HepG2 (cell line): ENCODE results near the gene NATD1. TPM values are rescaled to one million over a fixed set of nuclear protein-coding genes. Genes with fewer than 3 reads are reported as not detected.
A peak's percentile ranks its signal among the peaks of the same experiment; 100 is the strongest.

Experiments used
- ASH2L ChIP-seq: fragments of 300-600, 200-600 bp; sonication (generic); IDR thresholded peaks from 2 replicates; pipeline ENCODE4 v1.7.0; 2017; ENCODE audit warnings: low read depth, mild to moderate bottlenecking, moderate library complexity, mixed read lengths, low read length; ENCODE audit not compliant: insufficient read length
- CAMTA2 ChIP-seq: sonication (generic); formaldehyde crosslinking; IDR thresholded peaks from 2 replicates; pipeline ENCODE4 v1.4.0; 2020; ENCODE audit warnings: mild to moderate bottlenecking, missing genetic modification reagents, borderline replicate concordance
- CENPBD1 ChIP-seq: sonication (generic); formaldehyde crosslinking; IDR thresholded peaks from 2 replicates; pipeline ENCODE4 v1.8.0; 2022; ENCODE audit warnings: missing genetic modification reagents, low read depth, mild to moderate bottlenecking, borderline replicate concordance
- ESRRA ChIP-seq: sonication (generic); formaldehyde crosslinking; IDR thresholded peaks from 2 replicates; pipeline ENCODE4 v1.5.1; 2020; ENCODE audit warnings: mild to moderate bottlenecking, low read depth, missing genetic modification reagents
- HDAC1 ChIP-seq: sonication (generic); formaldehyde crosslinking; IDR thresholded peaks from 2 replicates; pipeline ENCODE4 v1.5.1; 2020; ENCODE audit warnings: mild to moderate bottlenecking, missing genetic modification reagents
- HNRNPH1 ChIP-seq: fragments of 200-400 bp; formaldehyde crosslinking; optimal IDR thresholded peaks from 2 replicates; pipeline ENCODE3; 2017; ENCODE audit warnings: mild to moderate bottlenecking, low read depth, low read length
- ISX ChIP-seq: sonication (generic); formaldehyde crosslinking; conservative IDR thresholded peaks from 2 replicates; pipeline ENCODE4 v1.5.0; 2020; ENCODE audit warnings: missing genetic modification reagents
- MLX ChIP-seq: IDR thresholded peaks from 2 replicates; pipeline ENCODE4 v1.6.1; 2016
- NFYB ChIP-seq: sonication (generic); formaldehyde crosslinking; IDR thresholded peaks from 2 replicates; pipeline ENCODE4 v1.4.0; 2020; ENCODE audit warnings: missing genetic modification reagents
- NR2F1 ChIP-seq, 2 experiments: fragments of 450-650 bp in 1 of 2; formaldehyde crosslinking in 1 of 2; IDR thresholded peaks; 2 replicates each; pipeline versions ENCODE4 v1.5.0 to v1.6.1; 2016 to 2020; ENCODE audit warnings: mild to moderate bottlenecking in 1 of 2, missing compliant biosample characterization in 1 of 2, missing genetic modification reagents in 1 of 2, moderate library complexity in 1 of 2
- POLR2AphosphoS2 ChIP-seq: IDR thresholded peaks from 2 replicates; pipeline ENCODE4 v1.6.1; 2011; ENCODE audit warnings: low read depth, low read length, improper control_type of control experiment
- RAD21 ChIP-seq: fragments of 450-650 bp; formaldehyde crosslinking; IDR thresholded peaks from 2 replicates; pipeline ENCODE4 v1.5.0; 2020; ENCODE audit warnings: mild to moderate bottlenecking
- RCOR2 ChIP-seq: IDR thresholded peaks from 2 replicates; pipeline ENCODE4 v1.6.1; 2016; ENCODE audit warnings: missing biosample characterization, missing genetic modification reagents
- RXRA ChIP-seq: sonication (generic); formaldehyde crosslinking; IDR thresholded peaks from 2 replicates; pipeline ENCODE4 v1.5.1; 2020; ENCODE audit warnings: missing genetic modification reagents
- STAT5B ChIP-seq: sonication (generic); formaldehyde crosslinking; IDR thresholded peaks from 2 replicates; pipeline ENCODE4 v1.4.0; 2020; ENCODE audit warnings: missing genetic modification reagents
- THRA ChIP-seq: sonication (generic); formaldehyde crosslinking; IDR thresholded peaks from 2 replicates; pipeline ENCODE4 v1.4.0; 2020; ENCODE audit warnings: missing genetic modification reagents, borderline replicate concordance
- TP53 ChIP-seq: sonication (generic); formaldehyde crosslinking; conservative IDR thresholded peaks from 2 replicates; pipeline ENCODE4 v1.4.0; 2020; ENCODE audit warnings: missing genetic modification reagents
- ZBTB33 ChIP-seq: sonication (generic); formaldehyde crosslinking; IDR thresholded peaks from 2 replicates; pipeline ENCODE4 v1.4.0; 2020; ENCODE audit warnings: missing genetic modification reagents
- ZFP91 ChIP-seq: sonication (generic); formaldehyde crosslinking; IDR thresholded peaks from 2 replicates; pipeline ENCODE4 v1.9.0; 2022; ENCODE audit warnings: missing genetic modification reagents, mild to moderate bottlenecking, borderline replicate concordance
- ZNF207 ChIP-seq: fragments of 450-650 bp; IDR thresholded peaks from 2 replicates; pipeline ENCODE4 v1.6.1; 2016; ENCODE audit warnings: antibody characterized with exemption, borderline replicate concordance
- ZNF770 ChIP-seq: sonication (generic); formaldehyde crosslinking; IDR thresholded peaks from 2 replicates; pipeline ENCODE4 v1.5.0; 2020; ENCODE audit warnings: mild to moderate bottlenecking, missing genetic modification reagents
- polyA plus RNA-seq, 8 experiments: library from polyadenylated mRNA; depleted of rRNA in 3 of 8; stranded (reverse) in 7 of 8; unstranded in 1 of 8; fragments of >200 nt; fragmentation: Illumina TruSeq in 4 of 8; extraction: Trizol in 4 of 8; gene quantifications; 2 replicates each; pipeline versions ENCODE4 v1.2.1 to v1.2.3, GENCODE V29; 2011 to 2016; ENCODE audit warnings: low read depth in 4 of 8, missing spikeins in 1 of 8, mixed read lengths in 1 of 8; ENCODE audit not compliant: insufficient read depth in 1 of 8
- total RNA-seq, 5 experiments: library from RNA; depleted of rRNA; stranded (reverse); fragments of >200 nt; fragmentation: Illumina TruSeq; extraction: Trizol; gene quantifications; 2 replicates each; pipeline ENCODE4 v1.2.3, GENCODE V29; 2016; ENCODE audit warnings: low read depth in 1 of 5

NATD1 gene
- total and polyA plus RNA-seq, 2 of the 13 experiments (the other 11 are each of a cell fraction or from before 2014, with no cell fraction given): 0.31 to 2.3 TPM

- no peak for TF ChIP-seq ZFP91 (CRISPR knock-in tag)
- TF ChIP-seq CENPBD1 (CRISPR knock-in tag): no peak
- TF ChIP-seq HDAC1 (CRISPR knock-in tag): 0 out of 2 replicates have a peak, but pooled peaks have one; percentile 28
- TF ChIP-seq HNRNPH1: no peak
- peak; percentile 35; the same call in 1 of the 2 replicates for TF ChIP-seq ZBTB33 (CRISPR knock-in tag)
- no peak for TF ChIP-seq RAD21 (CRISPR knock-in tag)
- no peak for TF ChIP-seq STAT5B (CRISPR knock-in tag)
- no peak for TF ChIP-seq ASH2L
- no peak for TF ChIP-seq THRA (CRISPR knock-in tag)
- no peak for TF ChIP-seq ESRRA (CRISPR knock-in tag)
- no peak for TF ChIP-seq ZNF207
- TF ChIP-seq CAMTA2 (CRISPR knock-in tag): no peak
- no peak for TF ChIP-seq ISX
- no peak for TF ChIP-seq RCOR2 (CRISPR knock-in tag)
- no peak for TF ChIP-seq TP53
- TF ChIP-seq ZNF770: no peak
- peak; percentile 76 to 78 for TF ChIP-seq NR2F1 (CRISPR knock-in tag; IDR thresholded peaks at IDR 0.05)
- no peak for TF ChIP-seq MLX
- TF ChIP-seq NFYB (CRISPR knock-in tag): no peak
- TF ChIP-seq POLR2AphosphoS2: no peak
- no peak; the same call in 1 of the 2 replicates for TF ChIP-seq RXRA (CRISPR knock-in tag)
These were observed 30.5 kb upstream of the NATD1 start (continued) for GRCh38 chr17:21283482-21284318.
